GM23248 (cell line): ENCODE data around the gene KRTAP4-3. TPM values are rescaled to one million over a fixed set of nuclear protein-coding genes. Genes with fewer than 3 reads are reported as not detected.

Source experiments
- DNase-seq: peaks from one replicate; pipeline ENCODE4 v3.0.0-alpha.2; 2015
- H2AFZ ChIP-seq: fragments of 200-600 bp; sonication (generic); 2 replicates; pipeline ENCODE4 v1.6.1; 2016; ENCODE audit warnings: antibody characterized with exemption
- H3F3A ChIP-seq: fragments of 200-600 bp; sonication (generic); 2 replicates; pipeline ENCODE4 v1.6.1; 2016; ENCODE audit warnings: mild to moderate bottlenecking, antibody characterized with exemption, mixed run types; ENCODE audit not compliant: insufficient read depth
- H3K27ac ChIP-seq: fragments of 200-600 bp; sonication (generic); 2 replicates; pipeline ENCODE4 v1.5.1; 2016; ENCODE audit warnings: mild to moderate bottlenecking
- H3K27me3 ChIP-seq: fragments of 200-600 bp; sonication (generic); replicated peaks from 2 replicates; pipeline ENCODE4 v1.6.1; 2016; ENCODE audit warnings: mild to moderate bottlenecking; ENCODE audit not compliant: insufficient read depth
- H3K36me3 ChIP-seq: fragments of 200-600 bp; sonication (generic); 2 replicates; pipeline ENCODE4 v1.6.1; 2016; ENCODE audit warnings: low read depth, mild to moderate bottlenecking
- H3K4me1 ChIP-seq: fragments of 200-600 bp; sonication (generic); 2 replicates; pipeline ENCODE4 v1.6.1; 2016; ENCODE audit warnings: mild to moderate bottlenecking; ENCODE audit not compliant: insufficient read depth
- H3K4me2 ChIP-seq: fragments of 200-600 bp; sonication (generic); one replicate; pipeline ENCODE4 v1.6.1; 2016; ENCODE audit warnings: mild to moderate bottlenecking; ENCODE audit not compliant: unreplicated experiment
- H3K4me3 ChIP-seq: fragments of 200-600 bp; sonication (generic); 2 replicates; pipeline ENCODE4 v1.5.1; 2016; ENCODE audit warnings: mild to moderate bottlenecking
- H3K79me2 ChIP-seq: fragments of 200-600 bp; sonication (generic); 2 replicates; pipeline ENCODE4 v1.6.1; 2016; ENCODE audit warnings: mild to moderate bottlenecking; ENCODE audit not compliant: insufficient read depth
- H3K9ac ChIP-seq: fragments of 200-600 bp; sonication (generic); 2 replicates; pipeline ENCODE4 v1.6.1; 2016; ENCODE audit warnings: mild to moderate bottlenecking
- H3K9me2 ChIP-seq: fragments of 200-600 bp; sonication (generic); 2 replicates; pipeline ENCODE4 v1.6.1; 2016; ENCODE audit warnings: mixed run types, mild to moderate bottlenecking, moderate library complexity; ENCODE audit not compliant: insufficient read depth
- H3K9me3 ChIP-seq: fragments of 200-600 bp; sonication (generic); one replicate; pipeline ENCODE4 v1.6.1; 2017; ENCODE audit warnings: low read depth
- H4K20me1 ChIP-seq: fragments of 200-600 bp; sonication (generic); 2 replicates; pipeline ENCODE4 v1.6.0; 2016; ENCODE audit not compliant: insufficient read depth
- EZH2 ChIP-seq: fragments of 200-600 bp; sonication (generic); IDR thresholded peaks from 2 replicates; pipeline ENCODE4 v1.6.1; 2018; ENCODE audit warnings: antibody characterized with exemption, mild to moderate bottlenecking; ENCODE audit not compliant: insufficient read depth, poor library complexity, severe bottlenecking
- EZH2phosphoT487 ChIP-seq: fragments of 200-600 bp; sonication (generic); IDR thresholded peaks from 2 replicates; pipeline ENCODE4 v1.6.1; 2018; ENCODE audit warnings: antibody characterized with exemption, moderate library complexity, mild to moderate bottlenecking, low read depth; ENCODE audit not compliant: insufficient read depth
- WGBS, 2 experiments: methylation state at CpG; one replicate each; pipeline ENCODE4 v1.1.6; 2015 to 2017; ENCODE audit warnings: low lambda C conversion rate in 2 of 2, low coverage in 1 of 2; ENCODE audit errors: missing lambda C conversion rate in 2 of 2; 5-methylcytosine and 5-hydroxymethylcytosine counted together
- in situ Hi-C: fragments of 300-500 bp; cut with MboI; formaldehyde crosslinking; loops from 2 replicates; pipeline ENCODE4 v1.15.0; 2020
- polyA plus RNA-seq: library from polyadenylated mRNA; unstranded; fragments of >200 nt; fragmentation: Nextera tagmentation; extraction: Ambion mirVana; gene quantifications from 2 replicates; pipeline ENCODE4 v1.2.1, GENCODE V29; 2016
- total RNA-seq: library from RNA; depleted of rRNA; stranded (reverse); fragments of >200 nt; shearing (Covaris generic); gene quantifications from 2 replicates; pipeline ENCODE4 v1.2.3, GENCODE V29; 2014

Gene KRTAP4-3
- total and polyA plus RNA-seq, 2 experiments from 2014 or later, result not detected

GRCh38 chr17:41177727-41178271 lies 9.8 kb upstream of the KRTAP4-3 start, which contains the start of gene KRTAP4-2:
TSS of gene KRTAP4-2 (minus strand) at chr17:41178221. CDS start at chr17:41178164, 57 bp downstream.
- H3K79me2 ChIP-seq, result no peaks in the 10 kb centered on the region
- H2AFZ ChIP-seq, result peak within 1 kb of the TSS; percentile 65
- 0 out of 2 replicates have a peak within 1 kb of the TSS, but pooled peaks have one; percentile 13 for H3K4me3 ChIP-seq
- peak within 1 kb of the TSS; percentile 21 for H3K4me2 ChIP-seq
- 98 to 100% methylated on average over 7 of the region's 7 CpGs for WGBS, 2 experiments
- no peaks in the 10 kb centered on the region for H3K36me3 ChIP-seq
- H3K9me3 ChIP-seq, result no peaks in the 10 kb centered on the region
- H3K4me1 ChIP-seq, result peaks cover 18% of the 10 kb centered on the region
- H3K9ac ChIP-seq, result peak within 1 kb of the TSS; percentile 73
- DNase-seq, result no peak
- no peaks in the 10 kb centered on the region for H3K9me2 ChIP-seq
- no peak for TF ChIP-seq EZH2
- TF ChIP-seq EZH2phosphoT487, result no peak
- no peaks in the 10 kb centered on the region for H3K27me3 ChIP-seq
- in situ Hi-C loops, result no loop called here
- peak within 1 kb of the TSS; percentile 96 for H3K27ac ChIP-seq
- no peaks in the 10 kb centered on the region for H4K20me1 ChIP-seq
- H3F3A ChIP-seq, result peaks cover 26% of the 10 kb centered on the region

DNA sequence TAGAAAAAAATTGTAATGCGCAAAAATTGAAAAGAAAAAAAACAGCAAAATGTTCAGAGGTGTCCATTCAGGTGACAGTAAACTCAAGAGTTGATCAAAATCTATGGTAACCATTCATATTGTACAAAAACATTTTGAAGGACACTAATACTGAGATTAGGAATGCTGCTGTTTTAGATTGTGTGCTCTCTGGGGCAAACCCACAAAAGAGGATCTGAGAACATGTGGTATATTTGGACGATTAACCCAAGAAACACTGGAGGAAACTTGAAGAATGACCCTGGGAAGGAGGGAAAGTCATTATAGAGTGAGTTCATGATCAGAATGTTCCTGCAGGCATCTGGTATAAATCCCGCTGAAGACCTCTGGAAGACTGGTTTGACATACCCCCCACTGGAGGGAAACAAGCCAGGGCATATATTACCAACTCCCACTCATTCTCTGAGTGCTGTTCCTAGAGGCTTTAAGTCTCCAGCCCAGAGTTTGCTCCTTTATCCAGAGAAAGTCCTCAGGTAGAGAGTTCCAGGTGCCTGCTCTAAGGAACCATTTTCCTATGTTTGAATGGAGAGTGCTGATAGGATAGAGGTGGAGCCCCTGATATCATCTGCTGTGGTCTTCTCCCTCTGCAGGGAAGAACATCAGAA lies 8.8 kb upstream of the KRTAP4-3 start:
- Histone ChIP-seq H3K79me2 (no peaks in the 10 kb centered on the region), H2AFZ (no peak overlapping the region), H3K4me1 (peaks cover 19% of the 10 kb centered on the region), H4K20me1 (no peaks in the 10 kb centered on the region), H3K4me2 (no peak overlapping the region), H3K9me2 (no peaks in the 10 kb centered on the region), H3K4me3 (no peak overlapping the region), H3K36me3 (no peaks in the 10 kb centered on the region), H3K9me3 (no peaks in the 10 kb centered on the region), H3F3A (peaks cover 26% of the 10 kb centered on the region), H3K9ac (no peak overlapping the region), H3K27ac (no peak overlapping the region), H3K27me3 (no peaks in the 10 kb centered on the region)
- DNase-seq, result no peak
- in situ Hi-C loops, result no loop called here
- TF ChIP-seq EZH2phosphoT487 (no peak), EZH2 (no peak)
- 82 to 84% methylated on average over 3 of the region's 3 CpGs for WGBS, 2 experiments

- H3K4me1 ChIP-seq, result peaks cover 3% of the 10 kb centered on the region; the same call in 1 of the 2 replicates
- no peak overlapping the region for H3K9ac ChIP-seq
- in situ Hi-C loops, result no loop called here
Measured at GRCh38 chr17:41171886-41172285, 3.9 kb upstream of the KRTAP4-3 start.

DNA sequence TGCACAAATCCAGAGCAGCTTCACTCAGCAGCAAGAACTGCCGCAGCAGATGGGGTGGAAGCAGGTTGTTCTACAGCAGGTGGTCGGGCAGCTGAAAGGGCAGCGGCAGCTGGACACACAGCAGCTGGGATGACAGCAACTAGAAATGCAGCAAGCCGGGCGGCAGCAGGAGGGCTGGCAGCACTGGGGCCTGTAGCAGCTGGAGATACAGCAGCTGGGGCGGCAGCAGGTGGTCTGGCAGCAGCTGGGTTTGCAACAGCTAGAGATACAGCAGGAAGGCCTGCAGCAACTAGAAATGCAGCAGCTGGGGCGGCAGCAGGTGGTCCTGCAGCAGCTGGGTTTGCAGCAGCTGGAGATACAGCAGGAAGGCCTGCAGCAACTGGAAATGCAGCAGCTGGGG lies 460 bp downstream of the KRTAP4-3 start:
- Histone ChIP-seq H3K9me3 (no peaks in the 10 kb centered on the region), H3K9me2 (no peaks in the 10 kb centered on the region), H3F3A (no peaks in the 10 kb centered on the region), H3K36me3 (no peaks in the 10 kb centered on the region), H2AFZ (no peak overlapping the region), H3K27ac (no peak overlapping the region), H4K20me1 (no peaks in the 10 kb centered on the region), H3K4me1 (peaks cover 3% of the 10 kb centered on the region; the same call in 1 of the 2 replicates), H3K4me3 (no peak overlapping the region), H3K27me3 (no peaks in the 10 kb centered on the region), H3K79me2 (no peaks in the 10 kb centered on the region), H3K9ac (no peak overlapping the region), H3K4me2 (no peak overlapping the region)
- no peak for DNase-seq
- in situ Hi-C loops, result no loop called here
- TF ChIP-seq EZH2phosphoT487 (no peak), EZH2 (no peak)
- 87 to 93% methylated on average over 7 of the region's 7 CpGs for WGBS, 2 experiments

More at GRCh38 chr17:41171886-41172285, 3.9 kb upstream of the KRTAP4-3 start:
- Histone ChIP-seq H3K9me3 (no peaks in the 10 kb centered on the region), H3K36me3 (no peaks in the 10 kb centered on the region), H3K4me3 (no peak overlapping the region), H3K27me3 (no peaks in the 10 kb centered on the region), H3F3A (no peaks in the 10 kb centered on the region), H2AFZ (no peak overlapping the region), H3K79me2 (no peaks in the 10 kb centered on the region), H3K4me2 (no peak overlapping the region), H4K20me1 (no peaks in the 10 kb centered on the region), H3K27ac (no peak overlapping the region), H3K9me2 (no peaks in the 10 kb centered on the region)
- 61 to 69% methylated on average over 2 of the region's 2 CpGs for WGBS, 2 experiments
- TF ChIP-seq EZH2phosphoT487 (no peak), EZH2 (no peak)
- DNase-seq, result peak; percentile 65
